Smooth muscle cell (in vitro differentiated cells): ENCODE results near the gene RASL10B. TPM values are rescaled to one million over a fixed set of nuclear protein-coding genes. Genes with fewer than 3 reads are reported as not detected.

Source experiments
- DNase-seq: peaks from one replicate; lab custom pipeline; 2025; ENCODE audit not compliant: unreplicated experiment; lab: John Stamatoyannopoulos, UW
- H2AFZ ChIP-seq: fragments of 200-600 bp; sonication (generic); 2 replicates; pipeline ENCODE4 v1.6.0; 2016; ENCODE audit warnings: antibody characterized with exemption, low read depth, mild to moderate bottlenecking
- H3F3A ChIP-seq: fragments of 200-600 bp; sonication (generic); 2 replicates; pipeline ENCODE4 v1.6.0; 2017; ENCODE audit warnings: antibody characterized with exemption, low read depth
- H3K27ac ChIP-seq: fragments of 200-600 bp; sonication (generic); 2 replicates; pipeline ENCODE4 v1.5.1; 2016; ENCODE audit warnings: low read depth, mild to moderate bottlenecking
- H3K27me3 ChIP-seq: fragments of 200-600 bp; sonication (generic); 2 replicates; pipeline ENCODE4 v1.6.1; 2016; ENCODE audit warnings: low read depth, mild to moderate bottlenecking
- H3K36me3 ChIP-seq: fragments of 200-600 bp; sonication (generic); 2 replicates; pipeline ENCODE4 v1.5.1; 2016; ENCODE audit warnings: low read depth
- H3K4me1 ChIP-seq: fragments of 200-600 bp; sonication (generic); 2 replicates; pipeline ENCODE4 v1.5.1; 2016; ENCODE audit warnings: low read depth
- H3K4me2 ChIP-seq: fragments of 200-600 bp; sonication (generic); 2 replicates; pipeline ENCODE4 v1.6.0; 2016; ENCODE audit warnings: mild to moderate bottlenecking
- H3K4me3 ChIP-seq: fragments of 200-600 bp; sonication (generic); 2 replicates; pipeline ENCODE4 v1.5.1; 2016; ENCODE audit warnings: mild to moderate bottlenecking
- H3K79me2 ChIP-seq: fragments of 200-600 bp; sonication (generic); 2 replicates; pipeline ENCODE4 v1.6.0; 2016; ENCODE audit warnings: low read depth, mild to moderate bottlenecking
- H3K9ac ChIP-seq: fragments of 200-600 bp; sonication (generic); 2 replicates; pipeline ENCODE4 v1.6.0; 2016; ENCODE audit warnings: low read depth
- H3K9me3 ChIP-seq: fragments of 200-600 bp; sonication (generic); replicated peaks from 2 replicates; pipeline ENCODE4 v1.5.1; 2016; ENCODE audit warnings: low read depth
- H4K20me1 ChIP-seq: fragments of 200-600 bp; sonication (generic); 2 replicates; pipeline ENCODE4 v1.6.0; 2016; ENCODE audit warnings: low read depth
- WGBS: methylation state at CpG from one replicate; pipeline ENCODE4 v1.1.7; 2016; ENCODE audit warnings: low lambda C conversion rate; 5-methylcytosine and 5-hydroxymethylcytosine counted together
- polyA plus RNA-seq: library from polyadenylated mRNA; unstranded; fragments of >200 nt; fragmentation: Nextera tagmentation; extraction: Ambion mirVana; gene quantifications from 2 replicates; pipeline ENCODE4 v1.2.1, GENCODE V29; 2016
- total RNA-seq: library from RNA; depleted of rRNA; stranded (reverse); fragments of >200 nt; gene quantifications from 2 replicates; pipeline ENCODE4 v1.2.3, GENCODE V29; 2014
- TF ChIP-seq, protein P1 (sequence below): fragments of 200-600 bp; sonication (generic); IDR thresholded peaks from 2 replicates; pipeline ENCODE4 v1.5.1; 2017; ENCODE audit warnings: borderline replicate concordance, mild to moderate bottlenecking, antibody characterized with exemption; ENCODE audit not compliant: insufficient read depth, poor library complexity, severe bottlenecking

The RASL10B gene, protein sequence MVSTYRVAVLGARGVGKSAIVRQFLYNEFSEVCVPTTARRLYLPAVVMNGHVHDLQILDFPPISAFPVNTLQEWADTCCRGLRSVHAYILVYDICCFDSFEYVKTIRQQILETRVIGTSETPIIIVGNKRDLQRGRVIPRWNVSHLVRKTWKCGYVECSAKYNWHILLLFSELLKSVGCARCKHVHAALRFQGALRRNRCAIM
- total RNA-seq: 6.8 and 8.2 TPM in 2 replicates
- polyA plus RNA-seq: 11.0 and 18.6 TPM in 2 replicates

DNA sequence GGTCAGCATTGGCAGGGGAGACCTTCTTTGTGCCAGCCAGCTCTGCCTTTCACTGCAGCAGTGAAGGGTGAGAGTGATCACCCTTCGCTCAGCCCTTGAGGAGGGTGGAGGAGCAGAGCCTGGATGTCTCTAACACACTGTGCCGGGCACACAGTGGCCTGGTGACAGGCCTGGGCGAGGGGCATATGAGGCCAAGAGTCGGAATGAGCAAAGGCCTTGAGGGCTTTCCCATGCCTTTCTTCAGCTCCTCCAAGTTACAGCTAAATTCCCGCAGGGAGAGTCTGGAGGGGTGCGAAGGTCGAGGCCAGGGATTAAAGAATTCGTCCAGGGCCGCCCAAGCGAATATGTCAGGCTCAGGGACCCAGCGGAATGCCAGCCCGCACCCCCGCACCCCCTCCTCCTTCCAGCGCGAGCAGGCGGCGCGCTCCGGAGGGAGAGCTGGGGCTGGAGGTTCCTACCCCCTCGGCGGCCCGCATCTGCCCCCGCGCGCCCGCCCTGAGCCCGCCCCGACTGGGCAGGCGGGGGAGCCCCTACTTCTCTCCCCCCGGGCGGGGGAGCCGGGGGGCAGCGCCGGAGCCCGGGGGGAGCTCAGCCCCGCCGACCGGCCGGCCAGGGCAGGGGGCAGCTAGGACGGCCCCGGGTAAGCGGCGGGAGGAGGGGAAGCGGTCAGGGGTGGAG is at the start of gene RASL10B:
Gene RASL10B, plus strand, starts transcription at position 401 of the 678 bp plus-strand sequence. CDS start 3,546 bp downstream, outside the sequence.
- peak within 1 kb of the TSS; percentile 49 for H2AFZ ChIP-seq
- no peaks in the 10 kb centered on the region for H3K36me3 ChIP-seq
- DNase-seq: no peak
- TF ChIP-seq, protein P1, sequence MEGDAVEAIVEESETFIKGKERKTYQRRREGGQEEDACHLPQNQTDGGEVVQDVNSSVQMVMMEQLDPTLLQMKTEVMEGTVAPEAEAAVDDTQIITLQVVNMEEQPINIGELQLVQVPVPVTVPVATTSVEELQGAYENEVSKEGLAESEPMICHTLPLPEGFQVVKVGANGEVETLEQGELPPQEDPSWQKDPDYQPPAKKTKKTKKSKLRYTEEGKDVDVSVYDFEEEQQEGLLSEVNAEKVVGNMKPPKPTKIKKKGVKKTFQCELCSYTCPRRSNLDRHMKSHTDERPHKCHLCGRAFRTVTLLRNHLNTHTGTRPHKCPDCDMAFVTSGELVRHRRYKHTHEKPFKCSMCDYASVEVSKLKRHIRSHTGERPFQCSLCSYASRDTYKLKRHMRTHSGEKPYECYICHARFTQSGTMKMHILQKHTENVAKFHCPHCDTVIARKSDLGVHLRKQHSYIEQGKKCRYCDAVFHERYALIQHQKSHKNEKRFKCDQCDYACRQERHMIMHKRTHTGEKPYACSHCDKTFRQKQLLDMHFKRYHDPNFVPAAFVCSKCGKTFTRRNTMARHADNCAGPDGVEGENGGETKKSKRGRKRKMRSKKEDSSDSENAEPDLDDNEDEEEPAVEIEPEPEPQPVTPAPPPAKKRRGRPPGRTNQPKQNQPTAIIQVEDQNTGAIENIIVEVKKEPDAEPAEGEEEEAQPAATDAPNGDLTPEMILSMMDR: no peak
- peak within 1 kb of the TSS; percentile 51 for H3K9ac ChIP-seq
- H3K9me3 ChIP-seq: no peaks in the 10 kb centered on the region
- no peaks in the 10 kb centered on the region for H3K27me3 ChIP-seq
- no peaks in the 10 kb centered on the region for H3K79me2 ChIP-seq
- H3K4me2 ChIP-seq: peak within 1 kb of the TSS; percentile 96
- 11% methylated on average over 17 of the region's 44 CpGs for WGBS
- no peak within 1 kb of the TSS for H3K27ac ChIP-seq
- peaks cover 29% of the 10 kb centered on the region for H3K4me1 ChIP-seq
- peaks cover 9% of the 10 kb centered on the region for H4K20me1 ChIP-seq
- peak within 1 kb of the TSS; percentile 89 for H3K4me3 ChIP-seq
- H3F3A ChIP-seq: peaks cover 14% of the 10 kb centered on the region

DNA sequence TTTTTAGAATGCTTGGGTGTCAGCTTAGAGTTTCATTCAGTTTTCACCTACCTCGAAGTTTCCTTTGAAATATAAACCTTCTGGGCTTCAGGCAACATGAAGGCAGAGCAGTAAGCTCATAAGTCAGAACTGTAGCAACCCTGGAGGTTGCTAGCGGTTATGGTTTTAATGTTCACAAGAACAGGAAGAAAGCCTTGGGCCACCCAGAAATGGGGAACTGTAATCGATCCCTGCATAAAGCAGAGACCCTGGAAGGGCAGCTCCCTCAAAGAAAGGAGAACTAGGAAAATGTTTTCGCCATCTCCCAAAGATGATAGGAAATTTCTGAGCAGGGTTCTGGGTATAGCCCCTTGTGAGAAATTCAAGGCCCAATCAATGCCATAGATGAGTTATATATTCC is 47.8 kb upstream of the RASL10B start:
- Histone ChIP-seq H3K27ac (peak overlapping the region; percentile 67), H3K79me2 (no peaks in the 10 kb centered on the region), H3K9ac (peak overlapping the region; percentile 0), H3K9me3 (no peaks in the 10 kb centered on the region), H3F3A (peaks cover 5% of the 10 kb centered on the region), H2AFZ (no peak overlapping the region), H4K20me1 (peaks cover 9% of the 10 kb centered on the region), H3K4me2 (no peak overlapping the region), H3K27me3 (no peaks in the 10 kb centered on the region), H3K4me1 (peaks cover 8% of the 10 kb centered on the region), H3K36me3 (peaks cover 7% of the 10 kb centered on the region), H3K4me3 (no peak overlapping the region)
- TF ChIP-seq, protein P1: no peak
- 75% methylated on average over 4 of the region's 4 CpGs for WGBS
- no peak for DNase-seq

DNA sequence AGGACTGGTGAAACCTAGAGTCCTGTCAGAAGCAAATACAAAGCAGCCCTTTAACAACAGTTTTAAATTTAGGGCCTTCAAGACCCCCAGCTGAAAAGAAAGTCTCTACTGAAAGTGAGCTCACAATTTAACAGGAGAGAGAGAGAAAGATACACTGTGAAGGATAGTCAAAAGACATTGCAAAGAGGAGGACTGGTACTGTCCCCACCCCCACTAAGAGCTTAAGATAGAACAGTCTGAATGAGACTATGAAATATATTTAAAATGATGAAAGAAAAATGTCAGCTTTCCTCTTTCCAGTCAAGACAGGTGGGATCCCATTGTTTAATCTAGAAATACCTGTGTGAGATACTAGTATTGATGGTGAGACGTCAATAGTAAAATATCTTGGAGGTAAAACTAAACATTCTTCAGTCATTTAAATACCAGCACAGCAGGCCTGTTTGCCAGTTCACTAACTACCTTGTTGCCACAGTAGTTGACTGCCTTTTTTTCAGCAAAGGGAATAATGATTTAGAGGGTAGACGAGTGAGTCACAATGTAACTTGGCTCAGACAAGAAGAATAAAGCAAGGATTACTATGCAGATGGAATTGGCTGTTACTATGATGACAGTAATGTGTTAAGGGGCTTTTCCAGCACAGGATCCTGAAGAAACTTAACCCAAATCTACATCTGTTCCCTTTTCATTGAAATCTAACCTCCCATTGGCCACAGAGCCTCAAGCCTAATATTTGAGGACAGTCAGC is 47.2 kb upstream of the RASL10B start:
- no peak for DNase-seq
- 21% methylated on average over 2 of the region's 2 CpGs for WGBS
- no peaks in the 10 kb centered on the region for H3K9me3 ChIP-seq
- no peaks in the 10 kb centered on the region for H3K79me2 ChIP-seq
- TF ChIP-seq, protein P1: no peak
- peak overlapping the region; percentile 0 for H3K9ac ChIP-seq
- peaks cover 5% of the 10 kb centered on the region for H3F3A ChIP-seq
- H3K4me3 ChIP-seq: no peak overlapping the region
- no peak overlapping the region for H3K4me2 ChIP-seq
- peaks cover 7% of the 10 kb centered on the region for H3K36me3 ChIP-seq
- H4K20me1 ChIP-seq: peaks cover 9% of the 10 kb centered on the region
- peak overlapping the region; percentile 67 for H3K27ac ChIP-seq
- peaks cover 8% of the 10 kb centered on the region for H3K4me1 ChIP-seq
- no peak overlapping the region for H2AFZ ChIP-seq
- no peaks in the 10 kb centered on the region for H3K27me3 ChIP-seq
